Vagina (tissue), 2 donors: ENCODE data around the gene CCM2.

ENCODE experiments used
- POLR2A ChIP-seq, 2 donors: fragments of 450-650 bp; IDR thresholded peaks; one replicate each; pipeline ENCODE4 v1.6.1; 2017; ENCODE audit warnings: antibody characterized with exemption in 2 of 2, mild to moderate bottlenecking in 2 of 2, moderate library complexity in 2 of 2
- POLR2AphosphoS5 ChIP-seq, 2 donors: sonication (generic); formaldehyde crosslinking; IDR thresholded peaks; one replicate each; pipeline ENCODE4 v1.9.0; 2017; ENCODE audit warnings: antibody characterized with exemption in 2 of 2, mild to moderate bottlenecking in 2 of 2, low read depth in 1 of 2; ENCODE audit not compliant: insufficient read depth in 1 of 2
- TF ChIP-seq, protein P1 (sequence below), 3 experiments: fragments of 450-650 bp in 2 of 3; fragments of 200-600 bp in 1 of 3; sonication (generic) in 1 of 3; IDR thresholded peaks; one replicate each; pipeline ENCODE4 v1.5.1; 2017 to 2019; ENCODE audit warnings: antibody characterized with exemption in 3 of 3, mild to moderate bottlenecking in 2 of 3, moderate library complexity in 2 of 3

DNA sequence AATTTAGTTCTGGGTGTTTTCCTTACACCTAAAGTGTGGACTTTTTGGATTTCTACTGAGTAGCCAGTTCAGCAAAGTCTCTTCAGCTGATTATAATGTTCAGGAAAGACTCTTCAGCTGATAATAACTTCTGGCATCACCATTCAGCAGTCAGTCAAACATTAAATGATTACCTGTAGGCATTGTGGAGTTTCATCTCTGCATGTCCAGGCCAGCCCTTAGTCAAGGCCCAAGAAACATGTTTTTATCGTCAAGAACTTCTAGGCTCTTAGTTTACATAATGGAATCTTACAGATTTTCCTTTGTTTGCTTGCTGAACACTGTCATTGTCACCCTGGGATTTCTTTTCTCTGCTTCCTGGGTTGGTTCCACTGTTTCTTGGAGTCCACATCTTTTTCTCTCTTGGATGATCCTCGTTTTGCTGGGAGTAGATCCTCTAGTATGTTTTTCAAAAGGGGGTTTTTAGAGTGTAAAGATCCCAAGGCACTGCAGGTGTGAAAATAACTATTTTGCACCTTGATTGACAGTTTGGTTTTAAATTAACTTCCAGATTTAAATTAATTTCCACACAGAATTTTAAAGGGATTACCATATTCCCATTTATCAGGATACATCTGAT is 24.2 kb downstream of the CCM2 start:
- TF ChIP-seq, protein P1, sequence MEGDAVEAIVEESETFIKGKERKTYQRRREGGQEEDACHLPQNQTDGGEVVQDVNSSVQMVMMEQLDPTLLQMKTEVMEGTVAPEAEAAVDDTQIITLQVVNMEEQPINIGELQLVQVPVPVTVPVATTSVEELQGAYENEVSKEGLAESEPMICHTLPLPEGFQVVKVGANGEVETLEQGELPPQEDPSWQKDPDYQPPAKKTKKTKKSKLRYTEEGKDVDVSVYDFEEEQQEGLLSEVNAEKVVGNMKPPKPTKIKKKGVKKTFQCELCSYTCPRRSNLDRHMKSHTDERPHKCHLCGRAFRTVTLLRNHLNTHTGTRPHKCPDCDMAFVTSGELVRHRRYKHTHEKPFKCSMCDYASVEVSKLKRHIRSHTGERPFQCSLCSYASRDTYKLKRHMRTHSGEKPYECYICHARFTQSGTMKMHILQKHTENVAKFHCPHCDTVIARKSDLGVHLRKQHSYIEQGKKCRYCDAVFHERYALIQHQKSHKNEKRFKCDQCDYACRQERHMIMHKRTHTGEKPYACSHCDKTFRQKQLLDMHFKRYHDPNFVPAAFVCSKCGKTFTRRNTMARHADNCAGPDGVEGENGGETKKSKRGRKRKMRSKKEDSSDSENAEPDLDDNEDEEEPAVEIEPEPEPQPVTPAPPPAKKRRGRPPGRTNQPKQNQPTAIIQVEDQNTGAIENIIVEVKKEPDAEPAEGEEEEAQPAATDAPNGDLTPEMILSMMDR (IDR thresholded peaks at IDR 0.05), result no peak
- TF ChIP-seq POLR2A (IDR thresholded peaks at IDR 0.05), result no peak
- no peak for TF ChIP-seq POLR2AphosphoS5 (IDR thresholded peaks at IDR 0.05; ENCODE audit: insufficient read depth in 1 of 2, low read depth in 1 of 2)
